CD4-positive, alpha-beta T cell (primary cell): Measurements from ENCODE around the gene COL17A1. TPM values are rescaled to one million over a fixed set of nuclear protein-coding genes. Genes with fewer than 3 reads are reported as not detected.

Experiments
- ATAC-seq: fragments of 200-7000 bp; cut with Tn5 transposase; one replicate; pipeline ENCODE4 v1.10.0; 2022; ENCODE audit warnings: mild to moderate bottlenecking; ENCODE audit not compliant: poor library complexity
- CTCF ChIA-PET: fragments of 350-600 bp; sonication (Branson Sonifier 250); formaldehyde crosslinking; loops from one replicate; lab custom pipeline; 2021; ENCODE audit warnings: antibody characterized with exemption, inconsistent platforms; lab: Charles Lee
- POLR2A ChIA-PET: fragments of 350-600 bp; sonication (Branson Sonifier 250); formaldehyde crosslinking; loops from one replicate; lab custom pipeline; 2021; ENCODE audit warnings: antibody characterized with exemption, inconsistent platforms; lab: Charles Lee
- DNase-seq, 14 experiments: peaks; one replicate each; pipeline ENCODE4 v3.0.0-alpha.2; 2013 to 2020; ENCODE audit warnings: mixed read lengths in 2 of 14
- H3K27ac ChIP-seq, 2 donors: one replicate each; pipeline versions ENCODE4 v1.5.1 to v1.7.0; 2013; ENCODE audit warnings: low read length in 2 of 2, low read depth in 1 of 2, mild to moderate bottlenecking in 1 of 2
- H3K27me3 ChIP-seq, 2 experiments: 1 replicate in 1 of 2; 2 replicates in 1 of 2; pipeline versions ENCODE4 v1.6.1 to v1.7.0; 2013; ENCODE audit warnings: low read length in 2 of 2, control low read depth in 1 of 2, mild to moderate bottlenecking in 1 of 2, moderate library complexity in 1 of 2; ENCODE audit not compliant: insufficient read depth in 2 of 2, control insufficient read depth in 1 of 2
- H3K36me3 ChIP-seq: one replicate; pipeline ENCODE4 v1.6.1; 2013; ENCODE audit warnings: low read length, control low read depth; ENCODE audit not compliant: insufficient read depth
- H3K4me1 ChIP-seq: one replicate; pipeline ENCODE4 v1.6.1; 2013; ENCODE audit warnings: low read length, control low read depth; ENCODE audit not compliant: insufficient read depth
- H3K4me3 ChIP-seq: one replicate; pipeline ENCODE4 v1.5.1; 2013; ENCODE audit warnings: mild to moderate bottlenecking, low read length, moderate library complexity
- H3K9me3 ChIP-seq, 2 experiments: 1 replicate in 1 of 2; 2 replicates in 1 of 2; pipeline versions ENCODE4 v1.6.1 to v1.7.0; 2013; ENCODE audit warnings: low read length in 2 of 2, mild to moderate bottlenecking in 2 of 2, control low read depth in 1 of 2, moderate library complexity in 1 of 2; ENCODE audit not compliant: control insufficient read depth in 1 of 2, insufficient read depth in 1 of 2
- H3K27ac Mint-ChIP-seq: one replicate; pipeline ENCODE4 v1.8.0; 2020; ENCODE audit warnings: mixed read lengths
- H3K27me3 Mint-ChIP-seq: one replicate; pipeline ENCODE4 v1.8.0; 2021; ENCODE audit warnings: mixed read lengths
- H3K36me3 Mint-ChIP-seq: one replicate; pipeline ENCODE4 v1.8.0; 2021; ENCODE audit warnings: low read depth, mixed read lengths
- H3K4me1 Mint-ChIP-seq: one replicate; pipeline ENCODE4 v1.8.0; 2021; ENCODE audit warnings: low read depth, mixed read lengths
- H3K4me3 Mint-ChIP-seq: one replicate; pipeline ENCODE4 v1.8.0; 2020; ENCODE audit warnings: mild to moderate bottlenecking, mixed read lengths
- H3K9me3 Mint-ChIP-seq: one replicate; pipeline ENCODE4 v1.8.0; 2020; ENCODE audit warnings: mixed read lengths
- intact Hi-C, 2 experiments: fragments of 100-400 bp; cut with DNase I in 1 of 2; cut with micrococcal nuclease in 1 of 2; formaldehyde crosslinking; loops; one replicate each; pipeline versions ENCODE4 v1.15.1 to v1.9.0; 2023 to 2025; cut with DNase I, micrococcal nuclease
- total RNA-seq, 174 experiments: library from RNA in 2 of 174; stranded (reverse) in 2 of 174; gene quantifications; one replicate each; pipeline ENCODE4 v1.2.3 and lab custom pipeline; 2021 to 2026
- TF ChIP-seq, protein P1 (sequence below): fragments of 200-600 bp; IDR thresholded peaks from one replicate; pipeline ENCODE4 v1.8.0; 2022; ENCODE audit warnings: antibody characterized with exemption, mild to moderate bottlenecking

The COL17A1 gene
- total RNA-seq, 2 experiments from 2014 or later: not detected

- Histone ChIP-seq H3K4me3 (no peak overlapping the region), H3K27ac (no peak overlapping the region), H3K36me3 (no peaks in the 10 kb centered on the region), H3K27me3 (peaks cover 0 to 4% of the 10 kb centered on the region in 2 experiments), H3K4me1 (no peaks in the 10 kb centered on the region), H3K9me3 (no peaks in the 10 kb centered on the region)
- DNase-seq: no peak
- ChIA-PET POLR2A (interaction anchor here (0.9 kb wide), 1 partner anchor 17 kb away, joined by 5 read pairs; the partner anchor contains the start of gene SFR1), CTCF (interaction anchor here (0.5 kb wide), 1 partner anchor 307 kb away, joined by 3 read pairs; no protein-coding TSS in a partner anchor)
- Mint-ChIP-seq H3K4me1 (no peaks in the 10 kb centered on the region), H3K27me3 (no peaks in the 10 kb centered on the region), H3K36me3 (no peaks in the 10 kb centered on the region), H3K4me3 (no peak overlapping the region), H3K9me3 (no peaks in the 10 kb centered on the region), H3K27ac (no peak overlapping the region)
- no peak for ATAC-seq
- TF ChIP-seq, protein P1, sequence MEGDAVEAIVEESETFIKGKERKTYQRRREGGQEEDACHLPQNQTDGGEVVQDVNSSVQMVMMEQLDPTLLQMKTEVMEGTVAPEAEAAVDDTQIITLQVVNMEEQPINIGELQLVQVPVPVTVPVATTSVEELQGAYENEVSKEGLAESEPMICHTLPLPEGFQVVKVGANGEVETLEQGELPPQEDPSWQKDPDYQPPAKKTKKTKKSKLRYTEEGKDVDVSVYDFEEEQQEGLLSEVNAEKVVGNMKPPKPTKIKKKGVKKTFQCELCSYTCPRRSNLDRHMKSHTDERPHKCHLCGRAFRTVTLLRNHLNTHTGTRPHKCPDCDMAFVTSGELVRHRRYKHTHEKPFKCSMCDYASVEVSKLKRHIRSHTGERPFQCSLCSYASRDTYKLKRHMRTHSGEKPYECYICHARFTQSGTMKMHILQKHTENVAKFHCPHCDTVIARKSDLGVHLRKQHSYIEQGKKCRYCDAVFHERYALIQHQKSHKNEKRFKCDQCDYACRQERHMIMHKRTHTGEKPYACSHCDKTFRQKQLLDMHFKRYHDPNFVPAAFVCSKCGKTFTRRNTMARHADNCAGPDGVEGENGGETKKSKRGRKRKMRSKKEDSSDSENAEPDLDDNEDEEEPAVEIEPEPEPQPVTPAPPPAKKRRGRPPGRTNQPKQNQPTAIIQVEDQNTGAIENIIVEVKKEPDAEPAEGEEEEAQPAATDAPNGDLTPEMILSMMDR: no peak
- intact Hi-C loops: no loop called here
Measured at GRCh38 chr10:104103956-104104355, 18.3 kb upstream of the COL17A1 start.

- Histone ChIP-seq H3K9me3 (no peaks in the 10 kb centered on the region), H3K27ac (no peak overlapping the region), H3K27me3 (peaks cover 0 to 6% of the 10 kb centered on the region in 2 experiments), H3K4me1 (no peaks in the 10 kb centered on the region), H3K36me3 (no peaks in the 10 kb centered on the region), H3K4me3 (no peak overlapping the region)
- TF ChIP-seq, protein P1: no peak
- Mint-ChIP-seq H3K4me3 (no peak overlapping the region), H3K27ac (no peak overlapping the region), H3K9me3 (no peaks in the 10 kb centered on the region), H3K27me3 (no peaks in the 10 kb centered on the region), H3K4me1 (no peaks in the 10 kb centered on the region), H3K36me3 (no peaks in the 10 kb centered on the region)
- ChIA-PET CTCF (no interaction called here), POLR2A (no interaction called here)
- intact Hi-C loops: no loop called here
- DNase-seq (no peak), ATAC-seq (no peak)
Measured at GRCh38 chr10:104101902-104102301, 16.2 kb upstream of the COL17A1 start.

DNA sequence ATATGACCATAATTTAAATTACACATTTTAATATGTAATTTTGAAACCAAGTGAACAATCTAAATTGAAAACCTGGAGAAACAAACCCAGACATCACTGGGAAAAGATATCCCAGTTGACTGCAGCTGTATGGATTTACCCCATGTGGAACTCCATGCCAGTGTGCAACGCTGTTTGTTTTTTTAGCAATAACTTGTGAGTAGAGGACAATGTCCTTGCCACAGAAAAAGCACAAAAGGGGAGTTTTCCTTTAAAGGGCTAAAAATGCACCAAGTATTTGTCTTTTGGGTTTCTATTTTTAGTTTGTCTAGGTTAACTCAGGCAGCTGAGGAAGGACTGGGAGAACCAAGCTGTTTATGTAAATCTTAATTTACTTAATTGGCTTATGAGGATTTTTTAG is 15.1 kb upstream of the COL17A1 start:
- CTCF ChIA-PET: interaction anchor here (1.4 kb wide), 1 partner anchor 9 kb away, joined by 4 read pairs; no protein-coding TSS in a partner anchor
- Mint-ChIP-seq H3K4me1 (no peaks in the 10 kb centered on the region), H3K27ac (no peak overlapping the region), H3K4me3 (no peak overlapping the region), H3K9me3 (no peaks in the 10 kb centered on the region), H3K27me3 (no peaks in the 10 kb centered on the region), H3K36me3 (no peaks in the 10 kb centered on the region)
- ATAC-seq (no peak), DNase-seq (no peak)
- intact Hi-C loops: no loop called here
- no peaks in the 10 kb centered on the region for H3K9me3 ChIP-seq
- no peak overlapping the region for H3K27ac ChIP-seq
- TF ChIP-seq, protein P1: no peak
- H3K36me3 ChIP-seq: no peaks in the 10 kb centered on the region
- H3K4me1 ChIP-seq: no peaks in the 10 kb centered on the region
- H3K4me3 ChIP-seq: no peak overlapping the region
- POLR2A ChIA-PET: interaction anchor here (1.1 kb wide), 1 partner anchor 21 kb away, joined by 5 read pairs; the partner anchor contains the start of gene SFR1
- peaks cover 0 to 6% of the 10 kb centered on the region in 2 experiments for H3K27me3 ChIP-seq
